Spleen (tissue), 7 donors: ENCODE results near the gene SMPD1.

ENCODE experiments used
- POLR2A ChIP-seq, 3 donors: fragments of 450-650 bp; IDR thresholded peaks; one replicate each; pipeline ENCODE4 v1.5.1; 2017; ENCODE audit warnings: antibody characterized with exemption in 3 of 3, mild to moderate bottlenecking in 1 of 3
- POLR2AphosphoS5 ChIP-seq, 3 donors: sonication (generic); formaldehyde crosslinking; IDR thresholded peaks; one replicate each; pipeline ENCODE4 v1.5.1; 2017; ENCODE audit warnings: antibody characterized with exemption in 3 of 3
- TF ChIP-seq, protein P1 (sequence below), 11 experiments: fragments of 200-600 bp in 7 of 11; fragments of 450-650 bp in 4 of 11; sonication (generic) in 4 of 11; IDR thresholded peaks in 8 of 11; conservative IDR thresholded peaks in 3 of 11; 1 replicate in 7 of 11; 2 replicates in 4 of 11; pipeline versions ENCODE4 v1.4.0 to v1.8.0; 2016 to 2021; ENCODE audit warnings: antibody characterized with exemption in 11 of 11, inconsistent platforms in 4 of 11, mild to moderate bottlenecking in 1 of 11
- donor health status: DM: no; HTN: no; CAD: no; lungs with moderate emphysema.
- donor health status: DM: no; HTN: no; CAD: no.
- donor health status: DM: no; HTN: no; CAD: no.

DNA sequence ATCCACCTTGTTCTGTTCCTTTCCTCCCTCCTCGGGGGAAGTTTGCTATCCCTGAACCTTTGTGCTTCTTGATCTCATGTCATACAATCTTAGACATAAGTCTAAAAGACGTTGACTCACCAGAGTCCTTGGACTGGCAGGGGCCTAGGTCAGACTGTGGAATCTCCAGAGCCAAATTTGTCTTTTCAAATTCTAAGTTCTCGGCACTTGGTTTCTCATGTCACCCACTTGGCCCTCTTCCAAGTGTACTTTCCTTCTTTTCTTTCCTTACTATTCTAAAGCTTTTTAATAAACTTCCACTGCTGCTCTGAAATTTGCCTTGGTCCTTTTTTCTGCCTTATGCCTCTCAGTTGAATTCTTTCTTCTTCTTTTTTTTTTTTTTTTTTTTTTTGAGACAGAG, 30.1 kb upstream of the SMPD1 start:
- TF ChIP-seq, protein P1, sequence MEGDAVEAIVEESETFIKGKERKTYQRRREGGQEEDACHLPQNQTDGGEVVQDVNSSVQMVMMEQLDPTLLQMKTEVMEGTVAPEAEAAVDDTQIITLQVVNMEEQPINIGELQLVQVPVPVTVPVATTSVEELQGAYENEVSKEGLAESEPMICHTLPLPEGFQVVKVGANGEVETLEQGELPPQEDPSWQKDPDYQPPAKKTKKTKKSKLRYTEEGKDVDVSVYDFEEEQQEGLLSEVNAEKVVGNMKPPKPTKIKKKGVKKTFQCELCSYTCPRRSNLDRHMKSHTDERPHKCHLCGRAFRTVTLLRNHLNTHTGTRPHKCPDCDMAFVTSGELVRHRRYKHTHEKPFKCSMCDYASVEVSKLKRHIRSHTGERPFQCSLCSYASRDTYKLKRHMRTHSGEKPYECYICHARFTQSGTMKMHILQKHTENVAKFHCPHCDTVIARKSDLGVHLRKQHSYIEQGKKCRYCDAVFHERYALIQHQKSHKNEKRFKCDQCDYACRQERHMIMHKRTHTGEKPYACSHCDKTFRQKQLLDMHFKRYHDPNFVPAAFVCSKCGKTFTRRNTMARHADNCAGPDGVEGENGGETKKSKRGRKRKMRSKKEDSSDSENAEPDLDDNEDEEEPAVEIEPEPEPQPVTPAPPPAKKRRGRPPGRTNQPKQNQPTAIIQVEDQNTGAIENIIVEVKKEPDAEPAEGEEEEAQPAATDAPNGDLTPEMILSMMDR (IDR thresholded peaks at IDR 0.05 in 8 of 11, conservative IDR thresholded peaks at IDR 0.05 in 3 of 11) = no peak
- TF ChIP-seq POLR2A (IDR thresholded peaks at IDR 0.05) (no peak), POLR2AphosphoS5 (IDR thresholded peaks at IDR 0.05) (no peak)
